Amygdala (tissue), 56 donors: Measurements from ENCODE around the gene CPLX1.

Source experiments
- DNase-seq, 56 donors: peaks; one replicate each; lab custom pipeline; 2025; lab: John Stamatoyannopoulos, UW

CPLX1 gene

GRCh38 chr4:856225-856901 is 30.4 kb upstream of the CPLX1 start:
- DNase-seq: no peak

- DNase-seq: no peak
Measured at GRCh38 chr4:855880-856224, 29.9 kb upstream of the CPLX1 start.

DNA sequence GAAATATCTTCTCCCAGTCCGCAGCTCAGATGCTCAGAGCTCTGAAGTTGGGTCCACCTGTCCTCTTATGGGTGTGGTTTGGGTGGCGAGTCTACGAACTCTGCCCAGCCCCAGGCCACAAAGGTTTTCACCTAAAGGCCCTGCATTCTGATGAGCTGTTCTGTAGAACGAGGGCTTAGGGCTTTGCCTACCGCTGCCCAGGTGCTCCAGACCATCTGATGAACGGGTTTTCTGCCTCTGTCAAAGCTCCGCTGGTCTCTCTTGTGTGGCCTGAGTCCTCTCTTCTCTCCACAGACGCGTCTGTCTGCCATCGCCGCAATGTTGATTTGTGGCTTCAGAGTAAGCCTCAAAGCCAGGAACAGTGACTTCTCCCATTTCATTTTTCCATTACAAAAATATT is 28.4 kb upstream of the CPLX1 start:
- DNase-seq: no peak

GRCh38 chr4:853416-853781 is 27.5 kb upstream of the CPLX1 start:
- no peak for DNase-seq

DNA sequence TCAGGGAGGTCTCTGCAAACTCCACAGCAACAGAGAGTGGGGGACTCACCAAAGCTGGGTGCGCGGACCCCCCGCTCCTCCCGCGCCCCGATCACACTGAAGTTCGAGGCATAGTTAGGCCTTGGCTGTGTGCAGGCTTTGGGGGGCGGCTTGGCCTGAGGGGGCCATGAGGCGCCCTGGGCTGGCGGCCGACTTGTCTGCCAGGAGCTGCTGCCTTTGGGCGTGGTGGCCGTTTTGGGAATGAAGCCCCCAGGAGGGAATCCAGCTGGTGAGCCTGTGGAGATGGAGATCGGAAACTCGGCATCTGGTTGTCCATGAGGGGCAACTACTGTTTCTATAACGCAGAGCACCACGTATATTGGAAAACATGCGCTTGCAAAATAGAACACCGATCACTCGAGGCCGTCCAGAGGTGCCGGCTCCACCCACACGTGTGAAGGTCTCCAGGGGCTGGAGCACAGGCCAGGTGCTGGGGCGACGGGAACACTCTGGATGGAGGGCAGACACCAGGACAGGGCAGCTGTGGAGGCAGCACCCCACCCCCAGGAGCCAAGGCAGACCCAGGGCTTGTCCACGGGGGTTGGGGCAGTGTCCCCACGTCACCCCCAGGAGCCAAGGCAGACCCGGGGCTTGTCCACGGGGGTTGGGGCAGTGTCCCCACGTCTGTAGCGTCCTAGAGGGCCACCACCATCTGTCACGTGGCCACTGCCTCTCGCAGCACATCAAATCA is 25.9 kb upstream of the CPLX1 start:
- DNase-seq: no peak

- no peak for DNase-seq
Measured at GRCh38 chr4:850323-850945, 24.5 kb upstream of the CPLX1 start.

- DNase-seq: no peak
Measured at GRCh38 chr4:849478-850175, 23.7 kb upstream of the CPLX1 start.

DNA sequence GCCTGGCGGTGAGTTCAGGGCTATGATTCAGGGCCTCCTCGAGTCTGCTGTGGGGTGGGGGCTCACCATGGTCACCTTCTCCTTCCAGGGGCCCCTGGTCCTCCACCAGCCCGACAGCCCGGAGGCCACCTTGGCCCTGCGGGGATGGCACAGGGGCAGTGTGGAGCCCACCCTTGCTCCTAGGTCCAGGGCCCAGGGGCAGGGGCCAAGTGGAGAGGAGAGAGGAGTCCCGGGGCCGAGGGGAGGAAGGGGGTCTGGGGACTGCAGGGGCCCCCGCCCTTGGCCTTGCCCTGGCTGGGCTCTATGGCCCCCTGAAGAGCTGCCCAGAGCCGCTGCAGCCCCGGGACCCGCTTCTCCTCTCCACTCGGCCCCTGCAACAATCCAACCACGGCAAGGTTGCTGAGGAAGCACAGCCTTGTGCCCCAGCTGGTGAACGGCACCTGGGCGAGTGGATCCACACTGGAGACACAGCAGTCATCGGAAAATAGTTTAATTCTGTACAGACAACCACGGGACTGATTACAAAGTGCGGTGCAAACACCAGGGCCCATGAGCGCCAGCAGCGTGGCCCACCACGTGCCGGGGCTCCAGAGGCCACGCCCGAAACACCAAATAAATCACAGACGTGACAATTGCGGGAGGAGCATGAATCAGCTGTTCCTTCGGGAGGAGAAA is 23.0 kb upstream of the CPLX1 start:
- no peak for DNase-seq

GRCh38 chr4:848307-848691 is 22.4 kb upstream of the CPLX1 start:
- no peak for DNase-seq

DNA sequence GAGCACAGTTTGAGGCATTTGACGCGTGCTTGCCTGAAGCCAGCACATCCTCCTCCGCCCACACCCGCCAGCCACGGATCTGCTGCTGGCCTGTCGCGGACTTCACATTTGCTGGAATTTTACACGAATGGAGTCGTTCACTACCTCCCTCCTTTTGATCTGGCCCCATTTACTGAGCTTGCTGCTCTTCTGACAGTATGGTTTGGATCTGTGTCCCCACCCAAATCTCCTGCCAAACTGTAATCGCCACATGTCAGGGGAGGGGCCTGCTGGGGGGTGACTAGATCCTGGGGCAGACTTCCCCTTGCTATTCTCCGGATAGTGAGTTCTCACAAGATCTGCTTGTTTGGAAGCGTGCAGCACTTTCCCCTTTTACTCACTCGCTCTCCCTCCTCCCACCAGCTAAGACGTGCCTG is 19.9 kb upstream of the CPLX1 start:
- peak in 4 of 56 donors; percentile 12 to 61 (median 32) for DNase-seq

DNA sequence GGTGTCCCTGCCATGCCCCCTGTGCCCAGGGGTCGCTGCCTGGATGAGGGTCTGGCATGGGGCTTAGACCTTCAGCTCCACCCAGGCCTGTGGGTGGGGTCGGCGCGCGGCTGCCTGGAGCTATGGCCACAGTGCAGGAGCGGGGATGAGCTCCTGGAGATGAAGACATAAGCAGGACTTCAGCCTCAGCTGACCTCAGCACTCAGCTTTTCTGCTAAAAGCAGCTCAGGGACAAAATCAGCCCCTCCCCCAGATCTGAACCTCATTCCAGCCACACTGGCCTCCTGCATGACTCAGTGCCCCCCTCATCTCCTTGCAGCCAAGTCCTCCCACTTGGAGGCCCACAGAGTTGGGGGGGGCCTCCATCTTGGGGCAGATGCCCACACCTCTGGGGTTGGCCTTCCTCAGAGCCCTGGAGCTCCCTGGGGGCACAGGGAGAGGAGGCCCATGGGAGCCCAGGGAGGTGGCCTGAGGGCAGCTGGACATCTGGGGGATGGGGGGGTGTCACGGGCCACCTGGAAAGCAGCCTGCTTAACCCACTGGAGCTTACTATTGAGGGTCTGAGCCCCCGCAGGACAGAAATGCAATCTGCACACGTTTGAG is 19.4 kb upstream of the CPLX1 start:
- DNase-seq: no peak

- DNase-seq: no peak
Measured at GRCh38 chr4:844752-845232, 18.9 kb upstream of the CPLX1 start.

DNA sequence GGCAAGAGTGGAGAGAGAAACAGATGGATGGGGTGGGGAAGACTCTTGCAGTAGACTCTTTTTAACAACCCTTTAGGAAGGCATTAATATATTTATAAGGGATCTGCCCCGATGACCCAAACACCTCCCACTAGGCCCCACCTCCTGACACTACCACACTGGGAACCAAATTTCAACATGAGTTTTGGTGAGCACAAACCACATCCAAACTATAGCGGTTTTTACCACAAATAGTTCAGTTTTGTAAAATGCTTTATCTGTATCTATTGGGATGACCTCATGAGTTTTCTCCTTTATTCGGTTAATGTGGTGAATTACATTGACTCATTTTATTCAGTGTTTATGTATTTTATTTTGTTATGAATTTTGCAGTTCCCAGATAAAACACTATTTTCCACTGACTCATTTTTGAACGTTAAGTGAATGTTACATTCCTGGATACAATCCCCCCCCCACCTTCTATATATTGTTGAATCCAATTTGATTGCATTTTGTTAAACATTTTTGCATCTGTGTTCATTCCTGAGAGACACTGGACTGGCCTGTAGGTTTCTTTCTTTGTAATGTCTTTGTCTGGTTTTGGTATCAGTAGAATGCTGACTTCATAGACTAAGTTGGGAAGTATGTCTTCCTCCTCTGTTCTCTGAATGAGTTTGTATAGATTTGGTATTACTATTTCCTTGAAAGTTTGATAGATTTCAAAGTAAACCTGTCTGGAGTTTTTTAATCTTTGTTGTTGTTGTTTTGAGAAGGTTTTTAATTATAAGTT is 13.9 kb upstream of the CPLX1 start:
- no peak for DNase-seq

DNA sequence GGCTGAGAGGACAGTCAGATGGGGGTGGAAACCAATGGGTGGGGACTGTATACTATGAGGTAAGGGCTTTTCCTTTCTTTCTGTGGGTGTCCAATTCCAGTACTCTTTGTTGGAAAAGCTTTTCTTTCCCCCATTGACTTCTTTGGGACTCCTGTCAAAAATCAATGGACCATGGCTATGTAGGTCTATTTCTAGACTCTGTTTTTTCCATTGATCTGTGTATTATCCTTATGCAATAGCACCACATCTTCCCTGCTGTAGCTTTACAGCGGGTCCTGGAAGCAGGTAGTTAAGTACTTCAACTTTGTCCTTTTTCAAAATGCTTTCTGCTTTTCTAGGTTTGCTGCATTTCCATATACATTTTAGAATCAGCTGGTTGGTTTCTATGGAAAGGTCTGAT is 11.8 kb upstream of the CPLX1 start:
- DNase-seq: no peak

DNA sequence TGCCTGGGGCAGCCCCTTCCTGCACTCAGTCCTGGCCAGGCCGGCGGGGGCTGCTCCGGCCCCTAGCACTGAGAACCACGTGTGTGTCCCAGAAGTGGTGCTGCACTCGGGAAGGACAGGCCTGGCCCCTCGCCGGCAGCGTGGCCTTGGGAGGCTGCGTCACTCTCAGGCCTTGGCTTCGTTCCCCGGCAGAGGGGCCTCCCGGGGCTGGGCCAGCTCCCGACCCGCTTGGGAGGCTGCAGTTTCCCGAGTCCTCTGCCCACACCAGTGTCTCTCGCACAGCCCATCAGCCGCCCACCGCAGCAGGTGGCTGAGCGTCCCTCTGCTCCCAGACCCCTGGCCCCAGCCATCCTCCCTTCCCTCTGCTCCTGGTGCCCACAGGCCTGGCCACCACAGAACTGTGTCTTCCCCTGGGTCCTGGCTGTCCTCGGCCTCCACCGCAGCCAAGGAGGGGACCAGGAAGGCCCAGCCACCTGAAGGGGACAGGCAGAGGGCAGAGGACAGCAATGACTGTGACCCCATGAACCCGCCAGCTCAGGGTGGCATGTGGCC is 10.9 kb upstream of the CPLX1 start:
- peak in 10 of 56 donors; percentile 15 to 56 (median 34) for DNase-seq

GRCh38 chr4:836003-836511 is 10.1 kb upstream of the CPLX1 start:
- no peak for DNase-seq

GRCh38 chr4:835148-836002 is 9.4 kb upstream of the CPLX1 start:
- no peak for DNase-seq
